ENCODE data around the gene MRPL16.
"Not testable (repeated sequence)": the region's sequence is repeated elsewhere in the genome, so short reads cannot be mapped to it uniquely, and the experiment has no call there.

The MRPL16 gene

GRCh38 chr11:59787255-59787588 lies 23.4 kb downstream of the MRPL16 start:
- TF ChIP-seq ZNF518A (tag by site-specific recombination; conservative IDR thresholded peaks at IDR 0.05; ENCODE audit: low read depth) = no peak
- TF ChIP-seq ZNF747 (tag by site-specific recombination; IDR thresholded peaks at IDR 0.05) = no peak
- 0 out of 2 replicates have a peak, but pooled peaks have one; percentile 28 for TF ChIP-seq ZBTB20 (tag by site-specific recombination; IDR thresholded peaks at IDR 0.05)
- CTCF ChIA-PET = interaction anchor here (1.5 to 1.9 kb wide), 2 partner anchors 15 to 33 kb away, joined by 9 to 10 read pairs; partner anchors contain the start of gene STX3
- POLR2A ChIA-PET = interaction anchor here (1.0 to 3.3 kb wide), 2 partner anchors 21 to 32 kb away, joined by 4 to 18 read pairs; partner anchors contain the start of gene STX3
- H3K9me3 ChIP-seq (ENCODE audit: control insufficient read depth, insufficient read depth, low read depth, low read length) = no peaks in the 10 kb centered on the region
- peaks cover 0 to 57% of the 10 kb centered on the region in 2 experiments; a peak in 1 of 3 replicates for H3K36me3 ChIP-seq (ENCODE audit: control insufficient read depth in 2 of 2, insufficient read depth in 1 of 2, low read length in 2 of 2)
- H3K4me1 ChIP-seq (ENCODE audit: control insufficient read depth, insufficient read depth, low read length) = no peaks in the 10 kb centered on the region
- no peak overlapping the region for H3K27ac ChIP-seq (ENCODE audit: extremely low read depth, low read depth, low read length)
- H3K4me3 ChIP-seq (ENCODE audit: low read depth, low read length) = no peak overlapping the region

GRCh38 chr11:59785818-59786217 lies 24.8 kb downstream of the MRPL16 start:
- CTCF ChIA-PET = interaction anchor here (1.0 to 1.9 kb wide), 3 partner anchors 16 to 105 kb away, joined by 3 to 10 read pairs (median 6); partner anchors contain the start of gene STX3
- H3K4me3 ChIP-seq (ENCODE audit: low read depth, low read length) = no peak overlapping the region
- POLR2A ChIA-PET = interaction anchor here (0.5 to 3.3 kb wide), 4 partner anchors 25 to 1369 kb away, joined by 3 to 18 read pairs (median 4); partner anchors contain the start of genes MRPL16 and STX3
- no peaks in the 10 kb centered on the region for H3K9me3 ChIP-seq (ENCODE audit: control insufficient read depth, insufficient read depth, low read depth, low read length)
- no peak overlapping the region for H3K27ac ChIP-seq (ENCODE audit: extremely low read depth, low read depth, low read length)
- TF ChIP-seq ZNF791 (tag by site-specific recombination; IDR thresholded peaks at IDR 0.05) (no peak), ZSCAN30 (tag by site-specific recombination; IDR thresholded peaks at IDR 0.05) (no peak), REPIN1 (tag by site-specific recombination; IDR thresholded peaks at IDR 0.05; ENCODE audit: low read depth) (no peak), WT1 (tag by site-specific recombination; IDR thresholded peaks at IDR 0.05) (no peak), ZBTB6 (tag by site-specific recombination; IDR thresholded peaks at IDR 0.05) (no peak), ZNF354C (tag by site-specific recombination; IDR thresholded peaks at IDR 0.05; ENCODE audit: borderline replicate concordance, low read depth) (no peak), ZNF274 (IDR thresholded peaks at IDR 0.05; ENCODE audit: low read length) (no peak), ZNF274 (tag by site-specific recombination; IDR thresholded peaks at IDR 0.05; ENCODE audit: borderline replicate concordance) (no peak), ZNF24 (tag by site-specific recombination; IDR thresholded peaks at IDR 0.05) (no peak), ZNF138 (tag by site-specific recombination; IDR thresholded peaks at IDR 0.05; ENCODE audit: borderline replicate concordance) (no peak), ZNF202 (tag by site-specific recombination; IDR thresholded peaks at IDR 0.05; ENCODE audit: borderline replicate concordance) (no peak), ZNF624 (tag by site-specific recombination; IDR thresholded peaks at IDR 0.05) (no peak), SCRT2 (tag by site-specific recombination; IDR thresholded peaks at IDR 0.05) (no peak), ZFP41 (tag by site-specific recombination; IDR thresholded peaks at IDR 0.05; ENCODE audit: borderline replicate concordance) (no peak), ZNF133 (tag by site-specific recombination; IDR thresholded peaks at IDR 0.05) (no peak), SP7 (tag by site-specific recombination; IDR thresholded peaks at IDR 0.05) (no peak)
- no peaks in the 10 kb centered on the region for H3K4me1 ChIP-seq (ENCODE audit: control insufficient read depth, insufficient read depth, low read length)
- peaks cover 0 to 50% of the 10 kb centered on the region in 2 experiments; a peak in 1 of 3 replicates for H3K36me3 ChIP-seq (ENCODE audit: control insufficient read depth in 2 of 2, insufficient read depth in 1 of 2, low read length in 2 of 2)

GRCh38 chr11:59784441-59784840 lies 26.1 kb downstream of the MRPL16 start:
- H3K36me3 ChIP-seq (ENCODE audit: control insufficient read depth in 2 of 2, insufficient read depth in 1 of 2, low read length in 2 of 2) = peaks cover 0 to 45% of the 10 kb centered on the region in 2 experiments; a peak in 2 of 3 replicates
- H3K27ac ChIP-seq (ENCODE audit: extremely low read depth, low read depth, low read length); H3K4me1 ChIP-seq (ENCODE audit: control insufficient read depth, insufficient read depth, low read length); H3K4me3 ChIP-seq (ENCODE audit: low read depth, low read length); H3K9me3 ChIP-seq (ENCODE audit: control insufficient read depth, insufficient read depth, low read depth, low read length): not testable (repeated sequence)
- POLR2A ChIA-PET = interaction anchor here (0.8 to 3.3 kb wide), 2 partner anchors 29 to 169 kb away, joined by 3 to 18 read pairs; partner anchors contain the start of genes OSBP and STX3
- CTCF ChIA-PET = interaction anchor here (0.6 to 1.5 kb wide), 2 partner anchors 17 to 1394 kb away, joined by 3 to 6 read pairs; no protein-coding TSS in a partner anchor

All from HEK293 (cell line).